ENCODE results near the gene ANKRA2. TPM values are rescaled to one million over a fixed set of nuclear protein-coding genes. Genes with fewer than 3 reads are reported as not detected.

ANKRA2 gene
- total and polyA plus RNA-seq, 2 of the 8 experiments (the other 6 are each of a cell fraction or from before 2014, with no cell fraction given) = 7.0 to 12.6 TPM

DNA sequence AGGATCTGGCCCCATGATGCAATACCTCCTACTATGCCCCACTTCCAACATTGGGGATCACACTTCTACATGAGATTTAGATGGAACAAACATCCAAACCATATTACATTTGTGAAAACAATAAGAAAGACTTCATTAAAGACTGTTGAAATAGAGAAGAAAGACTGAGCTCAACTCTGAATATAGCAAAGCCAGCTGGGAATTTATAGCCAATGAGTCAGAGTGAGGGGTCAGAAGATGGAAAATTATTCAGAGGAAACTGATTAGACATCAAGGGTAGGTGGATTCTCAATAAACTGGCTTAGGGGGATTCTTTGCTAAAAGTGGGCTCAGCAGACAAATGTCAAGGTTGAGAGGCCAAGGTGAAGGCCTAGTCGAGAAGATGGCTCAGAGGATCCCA, 41.6 kb downstream of the ANKRA2 start:
- Histone ChIP-seq H3K36me3 (ENCODE audit: control insufficient read depth in 2 of 4, insufficient read depth in 4 of 4, low read length in 3 of 4) (no peaks in the 10 kb centered on the region), H4K20me1 (replicated peaks in 1 of 2; ENCODE audit: control insufficient read depth in 1 of 2, insufficient read depth in 2 of 2, low read length in 2 of 2) (no peaks in the 10 kb centered on the region), H3K9me3 (ENCODE audit: insufficient read depth in 2 of 2, low read depth in 1 of 2, low read length in 1 of 2) (no peaks in the 10 kb centered on the region), H3K27ac (ENCODE audit: low read depth, low read length) (no peak overlapping the region), H2BK120ac (replicated peaks; ENCODE audit: low read depth, low read length) (no peak overlapping the region), H4K5ac (ENCODE audit: insufficient read length, low read depth, low read length) (no peak overlapping the region), H3K4ac (replicated peaks; ENCODE audit: insufficient read length, low read depth, low read length) (no peak overlapping the region), H3K23ac (ENCODE audit: insufficient read length) (no peak overlapping the region), H3K23me2 (ENCODE audit: low read depth, low read length) (no peaks in the 10 kb centered on the region), H3K56ac (replicated peaks; ENCODE audit: insufficient read length, low read depth, low read length) (no peak overlapping the region), H2BK5ac (ENCODE audit: low read depth, low read length) (no peak overlapping the region), H3K4me1 (replicated peaks in 1 of 4; ENCODE audit: control insufficient read depth in 3 of 4, insufficient read depth in 4 of 4, low read length in 3 of 4) (0 out of 7 replicates have a peak, but pooled peaks cover 0 to 4% (median 0%) of the 10 kb centered on the region in 4 experiments), H3K79me2 (ENCODE audit: control insufficient read depth in 1 of 2, insufficient read depth in 2 of 2, low read length in 2 of 2) (no peaks in the 10 kb centered on the region), H3K9ac (replicated peaks in 1 of 4; ENCODE audit: extremely low read depth in 1 of 4, low read depth in 3 of 4, low read length in 3 of 4) (no peak overlapping the region), H3K4me3 (ENCODE audit: extremely low read depth in 1 of 4, insufficient read depth in 2 of 4, low read depth in 3 of 4, low read length in 4 of 4) (no peak overlapping the region), H3K79me1 (ENCODE audit: low read depth, low read length) (no peaks in the 10 kb centered on the region), H3K27me3 (replicated peaks in 1 of 4; ENCODE audit: control insufficient read depth in 3 of 4, extremely low read depth in 1 of 4, insufficient read depth in 3 of 4, low read length in 3 of 4) (no peaks in the 10 kb centered on the region), H3K18ac (ENCODE audit: extremely low read depth, low read length) (no peak overlapping the region), H4K8ac (ENCODE audit: extremely low read depth, insufficient read depth, low read length) (no peak overlapping the region), H2BK15ac (ENCODE audit: low read length) (no peak overlapping the region), H2AK5ac (ENCODE audit: low read depth, low read length) (no peak overlapping the region), H3K4me2 (ENCODE audit: insufficient read depth in 1 of 2, low read depth in 2 of 2, low read length in 2 of 2) (no peak overlapping the region), H2BK20ac (ENCODE audit: low read length) (no peak overlapping the region), H4K91ac (replicated peaks; ENCODE audit: insufficient read length, low read length) (no peak overlapping the region), H2AFZ (ENCODE audit: low read length) (no peak overlapping the region), H2BK12ac (ENCODE audit: low read depth, low read length) (no peak overlapping the region), H3K14ac (ENCODE audit: insufficient read length) (no peak overlapping the region)
- no peak for FAIRE-seq
- ChIA-PET CTCF (ENCODE audit: partially characterized antibody) (interaction anchor here (0.9 to 1.5 kb wide), 3 partner anchors 13 to 25 kb away, joined by 3 to 4 read pairs (median 3); no protein-coding TSS in a partner anchor), POLR2A (ENCODE audit: partially characterized antibody) (interaction anchor here (1.2 kb wide), 1 partner anchor 13 kb away, joined by 3 read pairs; no protein-coding TSS in a partner anchor)
- WGBS, 2 experiments (ENCODE audit: extremely low coverage in 1 of 2, insufficient coverage in 1 of 2, insufficient read length in 1 of 2, insufficient replicate concordance in 2 of 2, low coverage in 1 of 2, low lambda C conversion rate in 2 of 2, missing lambda C conversion rate in 1 of 2) = 100% methylated on average over 1 of the region's 1 CpG; no CpG with 5 or more reads in 1 of the 2 experiments
- no peak for DNase-seq (ENCODE audit: low read depth in 1 of 2, low spot score in 2 of 2)
- TF ChIP-seq TCF12 (IDR thresholded peaks at IDR 0.05; ENCODE audit: low read depth, low read length) (no peak), CTBP2 (IDR thresholded peaks at IDR 0.05; ENCODE audit: borderline replicate concordance, insufficient read depth, insufficient read length, low read length) (no peak), KDM4A (IDR thresholded peaks at IDR 0.05; ENCODE audit: low read depth, low read length, severe bottlenecking) (no peak), HDAC2 (IDR thresholded peaks at IDR 0.05; ENCODE audit: borderline replicate concordance in 1 of 2, low read depth in 2 of 2, low read length in 2 of 2) (no peak), CREB1 (IDR thresholded peaks at IDR 0.05) (no peak), RFX5 (IDR thresholded peaks at IDR 0.05; ENCODE audit: borderline replicate concordance, low read depth, low read length) (no peak), SIRT6 (IDR thresholded peaks at IDR 0.05; ENCODE audit: low read length) (no peak), TAF7 (optimal IDR thresholded peaks at IDR 0.05; ENCODE audit: borderline replicate concordance, low read depth, low read length) (no peak), JUND (IDR thresholded peaks at IDR 0.05; ENCODE audit: low read length) (no peak), EZH2 (IDR thresholded peaks at IDR 0.05; ENCODE audit: low read depth, low read length, severe bottlenecking) (no peak)
- TF ChIP-seq, protein P1, sequence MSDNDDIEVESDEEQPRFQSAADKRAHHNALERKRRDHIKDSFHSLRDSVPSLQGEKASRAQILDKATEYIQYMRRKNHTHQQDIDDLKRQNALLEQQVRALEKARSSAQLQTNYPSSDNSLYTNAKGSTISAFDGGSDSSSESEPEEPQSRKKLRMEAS (IDR thresholded peaks at IDR 0.05) = no peak
- TF ChIP-seq, protein P2, sequence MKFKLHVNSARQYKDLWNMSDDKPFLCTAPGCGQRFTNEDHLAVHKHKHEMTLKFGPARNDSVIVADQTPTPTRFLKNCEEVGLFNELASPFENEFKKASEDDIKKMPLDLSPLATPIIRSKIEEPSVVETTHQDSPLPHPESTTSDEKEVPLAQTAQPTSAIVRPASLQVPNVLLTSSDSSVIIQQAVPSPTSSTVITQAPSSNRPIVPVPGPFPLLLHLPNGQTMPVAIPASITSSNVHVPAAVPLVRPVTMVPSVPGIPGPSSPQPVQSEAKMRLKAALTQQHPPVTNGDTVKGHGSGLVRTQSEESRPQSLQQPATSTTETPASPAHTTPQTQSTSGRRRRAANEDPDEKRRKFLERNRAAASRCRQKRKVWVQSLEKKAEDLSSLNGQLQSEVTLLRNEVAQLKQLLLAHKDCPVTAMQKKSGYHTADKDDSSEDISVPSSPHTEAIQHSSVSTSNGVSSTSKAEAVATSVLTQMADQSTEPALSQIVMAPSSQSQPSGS (IDR thresholded peaks at IDR 0.05; ENCODE audit: low read length) = no peak

All from H1 (cell line).